Activated B cell treated with CpG ODN at 0.5 μM for 24 hours (primary cell): ENCODE measurements around the gene ERICH2. TPM values are rescaled to one million over a fixed set of nuclear protein-coding genes. Genes with fewer than 3 reads are reported as not detected.

Experiments used
- ATAC-seq: fragments of 200-7000 bp; cut with Tn5 transposase; one replicate; pipeline ENCODE4 v1.10.0; 2021; ENCODE audit warnings: low read depth, mild to moderate bottlenecking, moderate library complexity
- CTCF ChIA-PET: fragments of 350-600 bp; sonication (Branson Sonifier 250); formaldehyde crosslinking; loops from one replicate; lab custom pipeline; 2021; ENCODE audit warnings: antibody characterized with exemption; lab: Charles Lee
- POLR2A ChIA-PET: fragments of 350-600 bp; sonication (Branson Sonifier 250); formaldehyde crosslinking; loops from one replicate; lab custom pipeline; 2021; ENCODE audit warnings: antibody characterized with exemption; lab: Charles Lee
- DNase-seq: peaks from one replicate; pipeline ENCODE4 v3.0.0; 2022
- H3K27ac Mint-ChIP-seq: one replicate; pipeline ENCODE4 v1.8.0; 2020; ENCODE audit warnings: mixed read lengths
- H3K27me3 Mint-ChIP-seq: one replicate; pipeline ENCODE4 v1.8.0; 2021; ENCODE audit warnings: mixed read lengths
- H3K36me3 Mint-ChIP-seq: one replicate; pipeline ENCODE4 v1.8.0; 2021; ENCODE audit warnings: low read depth, mixed read lengths
- H3K4me1 Mint-ChIP-seq: one replicate; pipeline ENCODE4 v1.8.0; 2021; ENCODE audit warnings: mixed read lengths
- H3K4me3 Mint-ChIP-seq: one replicate; pipeline ENCODE4 v1.8.0; 2020; ENCODE audit warnings: mild to moderate bottlenecking, mixed read lengths
- H3K9me3 Mint-ChIP-seq: one replicate; pipeline ENCODE4 v1.8.0; 2020; ENCODE audit warnings: mixed read lengths
- intact Hi-C: fragments of 100-400 bp; cut with micrococcal nuclease; formaldehyde crosslinking; loops from one replicate; pipeline ENCODE4 v1.15.1; 2024
- total RNA-seq: library from RNA; stranded (reverse); gene quantifications from 2 replicates; pipeline ENCODE4 v1.2.3, GENCODE V29; 2022
- TF ChIP-seq, protein P1 (sequence below): fragments of 200-600 bp; IDR thresholded peaks from one replicate; pipeline ENCODE4 v1.8.0; 2022; ENCODE audit warnings: antibody characterized with exemption, mild to moderate bottlenecking

Gene ERICH2
- total RNA-seq, 1 donor from 2014 or later, result not detected

GRCh38 chr2:170822290-170823087 is 52.3 kb downstream of the ERICH2 start:
- Mint-ChIP-seq H3K27me3 (peaks cover 71% of the 10 kb centered on the region), H3K36me3 (no peaks in the 10 kb centered on the region), H3K4me3 (peak overlapping the region; percentile 70), H3K27ac (peak overlapping the region; percentile 20), H3K4me1 (peaks cover 45% of the 10 kb centered on the region), H3K9me3 (no peaks in the 10 kb centered on the region)
- DNase-seq, result no peak
- TF ChIP-seq, protein P1, sequence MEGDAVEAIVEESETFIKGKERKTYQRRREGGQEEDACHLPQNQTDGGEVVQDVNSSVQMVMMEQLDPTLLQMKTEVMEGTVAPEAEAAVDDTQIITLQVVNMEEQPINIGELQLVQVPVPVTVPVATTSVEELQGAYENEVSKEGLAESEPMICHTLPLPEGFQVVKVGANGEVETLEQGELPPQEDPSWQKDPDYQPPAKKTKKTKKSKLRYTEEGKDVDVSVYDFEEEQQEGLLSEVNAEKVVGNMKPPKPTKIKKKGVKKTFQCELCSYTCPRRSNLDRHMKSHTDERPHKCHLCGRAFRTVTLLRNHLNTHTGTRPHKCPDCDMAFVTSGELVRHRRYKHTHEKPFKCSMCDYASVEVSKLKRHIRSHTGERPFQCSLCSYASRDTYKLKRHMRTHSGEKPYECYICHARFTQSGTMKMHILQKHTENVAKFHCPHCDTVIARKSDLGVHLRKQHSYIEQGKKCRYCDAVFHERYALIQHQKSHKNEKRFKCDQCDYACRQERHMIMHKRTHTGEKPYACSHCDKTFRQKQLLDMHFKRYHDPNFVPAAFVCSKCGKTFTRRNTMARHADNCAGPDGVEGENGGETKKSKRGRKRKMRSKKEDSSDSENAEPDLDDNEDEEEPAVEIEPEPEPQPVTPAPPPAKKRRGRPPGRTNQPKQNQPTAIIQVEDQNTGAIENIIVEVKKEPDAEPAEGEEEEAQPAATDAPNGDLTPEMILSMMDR, result no peak
- POLR2A ChIA-PET, result no interaction called here
- CTCF ChIA-PET, result no interaction called here
- intact Hi-C loops, result no loop called here
- no peak for ATAC-seq

DNA sequence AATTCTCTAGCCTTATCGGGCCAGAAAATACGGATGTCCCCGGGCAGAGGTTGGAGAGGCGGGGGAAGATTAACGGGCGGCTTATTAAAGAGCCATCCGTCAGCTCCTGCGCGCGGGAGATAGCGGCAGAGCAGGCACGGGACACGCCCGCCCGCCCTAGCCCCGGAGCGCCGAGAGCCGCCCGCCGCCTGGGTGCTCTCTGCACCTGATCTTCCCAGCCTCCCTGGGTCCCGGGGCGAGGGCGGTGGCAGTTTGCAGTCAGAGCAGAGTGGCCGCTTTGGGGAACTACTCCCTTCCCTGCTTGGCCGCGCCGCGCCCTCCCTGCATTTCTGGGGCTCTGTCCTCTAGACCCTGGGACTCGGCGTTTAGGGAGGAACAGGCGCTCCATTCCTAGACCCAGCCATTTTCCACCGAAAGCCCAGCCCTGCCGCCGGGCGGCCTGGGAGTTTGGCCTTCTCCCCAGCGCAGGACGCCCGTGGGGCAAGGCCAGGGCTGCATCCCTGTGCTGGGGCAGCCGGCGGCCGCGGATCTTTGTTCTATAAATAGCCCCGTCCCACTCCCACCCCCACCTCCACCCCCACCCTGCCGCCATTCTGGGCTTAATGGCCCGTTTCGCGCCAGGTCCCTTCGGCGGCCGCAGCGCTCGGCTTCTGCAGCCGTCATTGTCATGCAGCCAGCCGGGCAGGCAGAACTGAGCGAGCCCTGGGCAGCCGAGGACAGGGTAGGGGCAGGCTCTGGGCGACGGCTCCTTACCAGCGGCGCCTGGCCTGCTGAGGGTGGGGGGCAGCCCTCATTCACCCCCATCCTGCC is 53.1 kb downstream of the ERICH2 start:
- TF ChIP-seq, protein P1, result no peak
- no peak overlapping the region for H3K27ac Mint-ChIP-seq
- intact Hi-C loops, result no loop called here
- H3K4me1 Mint-ChIP-seq, result peaks cover 40% of the 10 kb centered on the region
- ChIA-PET CTCF (no interaction called here), POLR2A (no interaction called here)
- no peak for ATAC-seq
- no peak overlapping the region for H3K4me3 Mint-ChIP-seq
- H3K36me3 Mint-ChIP-seq, result no peaks in the 10 kb centered on the region
- no peaks in the 10 kb centered on the region for H3K9me3 Mint-ChIP-seq
- no peak for DNase-seq
- peaks cover 65% of the 10 kb centered on the region for H3K27me3 Mint-ChIP-seq

- DNase-seq, result no peak
- CTCF ChIA-PET, result no interaction called here
- Mint-ChIP-seq H3K4me3 (no peak overlapping the region), H3K27ac (no peak overlapping the region), H3K9me3 (no peaks in the 10 kb centered on the region), H3K27me3 (peaks cover 62% of the 10 kb centered on the region), H3K36me3 (no peaks in the 10 kb centered on the region), H3K4me1 (peaks cover 34% of the 10 kb centered on the region)
- POLR2A ChIA-PET, result no interaction called here
- TF ChIP-seq, protein P1, result no peak
- ATAC-seq, result no peak
- intact Hi-C loops, result no loop called here
Observed at GRCh38 chr2:170823898-170824215, 53.7 kb downstream of the ERICH2 start.

DNA sequence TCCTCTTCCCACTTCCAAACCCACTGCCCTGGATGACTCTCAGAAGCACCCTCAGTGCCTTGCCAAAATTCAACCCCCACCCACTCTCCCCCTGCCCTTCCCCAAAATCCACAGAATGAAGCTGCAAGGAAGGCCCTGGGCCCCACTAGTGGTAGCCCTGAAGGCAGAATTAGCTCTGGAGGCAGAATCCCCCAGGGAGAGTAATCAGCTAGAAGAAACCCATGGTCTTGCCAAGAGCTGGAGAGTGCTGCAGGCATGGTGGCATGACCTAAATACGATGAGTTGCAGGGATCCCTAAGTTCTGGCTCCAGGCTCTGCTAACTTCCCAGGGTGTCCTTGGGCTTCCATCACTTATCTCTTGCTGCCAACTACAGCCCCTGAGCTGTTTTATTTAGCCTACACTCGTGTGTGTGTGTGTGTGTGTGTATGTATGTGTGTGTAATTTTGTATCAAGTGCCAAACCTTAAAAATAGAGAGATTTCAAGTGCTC is 54.4 kb downstream of the ERICH2 start:
- ChIA-PET CTCF (no interaction called here), POLR2A (no interaction called here)
- H3K27ac Mint-ChIP-seq, result no peak overlapping the region
- H3K36me3 Mint-ChIP-seq, result no peaks in the 10 kb centered on the region
- H3K4me1 Mint-ChIP-seq, result peaks cover 32% of the 10 kb centered on the region
- ATAC-seq, result no peak
- H3K4me3 Mint-ChIP-seq, result no peak overlapping the region
- H3K27me3 Mint-ChIP-seq, result peaks cover 62% of the 10 kb centered on the region
- TF ChIP-seq, protein P1, result no peak
- no peaks in the 10 kb centered on the region for H3K9me3 Mint-ChIP-seq
- intact Hi-C loops, result no loop called here
- DNase-seq, result no peak

- H3K27ac Mint-ChIP-seq, result no peak overlapping the region
- H3K9me3 Mint-ChIP-seq, result no peaks in the 10 kb centered on the region
- POLR2A ChIA-PET, result no interaction called here
- ATAC-seq (no peak), DNase-seq (no peak)
- intact Hi-C loops, result no loop called here
- no peaks in the 10 kb centered on the region for H3K36me3 Mint-ChIP-seq
- H3K4me3 Mint-ChIP-seq, result no peak overlapping the region
- peaks cover 5% of the 10 kb centered on the region for H3K4me1 Mint-ChIP-seq
- peaks cover 57% of the 10 kb centered on the region for H3K27me3 Mint-ChIP-seq
- TF ChIP-seq, protein P1, result no peak
- CTCF ChIA-PET, result interaction anchor here (1.2 kb wide), 1 partner anchor 12 kb away, joined by 3 read pairs; no protein-coding TSS in a partner anchor
Observed at GRCh38 chr2:170827841-170828532, 57.8 kb downstream of the ERICH2 start.
